ENCODE results near the gene NYNRIN.
"Not testable (repeated sequence)": the region's sequence is repeated elsewhere in the genome, so short reads cannot be mapped to it uniquely, and the experiment has no call there.

The NYNRIN gene

DNA sequence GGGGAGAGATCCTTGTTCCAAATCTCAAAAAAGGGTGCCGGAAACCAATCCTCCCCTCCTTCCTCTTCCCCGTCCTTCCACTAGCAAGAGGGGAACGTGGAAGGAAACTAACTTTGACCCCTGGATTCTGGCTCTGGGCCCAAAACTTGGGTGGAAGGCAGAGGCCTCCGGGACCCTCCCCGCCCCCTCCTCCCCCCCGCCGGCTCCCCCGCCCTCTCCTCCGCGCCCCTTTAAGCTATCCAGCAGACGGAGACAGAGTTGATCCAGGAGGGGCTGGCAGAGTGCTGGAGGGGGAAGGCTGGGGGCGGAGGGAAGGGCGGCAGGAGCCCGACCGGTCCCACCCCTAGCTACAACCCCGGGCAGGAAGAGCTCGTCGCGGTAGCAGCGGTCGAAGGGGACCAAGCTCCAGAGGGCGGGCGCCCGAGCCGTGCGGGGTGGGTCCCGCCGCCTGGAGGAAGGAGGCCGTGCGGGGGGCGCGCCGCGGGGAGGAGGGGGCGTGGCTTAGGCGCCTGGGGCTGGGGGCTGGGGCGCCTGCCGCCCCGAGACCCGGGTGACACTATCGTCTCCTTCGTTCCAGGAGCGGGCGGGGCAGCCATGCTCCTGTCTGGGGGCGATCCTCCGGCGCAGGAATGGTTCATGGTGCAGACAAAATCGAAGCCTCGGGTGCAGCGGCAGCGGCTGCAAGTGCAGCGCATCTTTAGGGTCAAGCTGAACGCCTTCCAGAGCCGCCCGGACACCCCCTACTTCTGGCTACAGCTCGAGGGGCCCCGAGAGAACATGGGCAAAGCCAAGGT lies at the start of gene NYNRIN:
Gene NYNRIN, plus strand, starts transcription at position 351 of the 794 bp plus-strand sequence. Its CDS starts 244 bp downstream, at position 595.
- FAIRE-seq = no peak

DNA sequence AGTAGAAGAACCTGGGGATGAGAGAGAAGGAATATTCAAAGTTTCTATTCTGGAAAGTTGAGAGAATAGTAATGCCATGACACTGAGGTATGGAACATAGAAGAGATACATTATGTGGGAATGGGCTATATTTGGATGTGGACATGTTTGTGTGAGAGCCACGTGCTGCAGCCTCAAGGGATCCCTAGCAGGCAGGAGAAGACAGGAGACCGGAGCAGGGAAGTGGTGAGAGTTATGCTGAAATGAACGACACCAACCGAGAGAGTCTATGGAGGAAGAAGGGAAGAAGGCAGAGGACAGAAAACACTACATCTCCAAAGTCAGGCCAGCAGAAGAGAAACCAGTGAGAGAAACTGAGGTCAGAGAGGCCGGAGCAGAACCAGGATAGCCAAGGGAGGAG lies 49.1 kb upstream of the NYNRIN start:
- FAIRE-seq = no peak

DNA sequence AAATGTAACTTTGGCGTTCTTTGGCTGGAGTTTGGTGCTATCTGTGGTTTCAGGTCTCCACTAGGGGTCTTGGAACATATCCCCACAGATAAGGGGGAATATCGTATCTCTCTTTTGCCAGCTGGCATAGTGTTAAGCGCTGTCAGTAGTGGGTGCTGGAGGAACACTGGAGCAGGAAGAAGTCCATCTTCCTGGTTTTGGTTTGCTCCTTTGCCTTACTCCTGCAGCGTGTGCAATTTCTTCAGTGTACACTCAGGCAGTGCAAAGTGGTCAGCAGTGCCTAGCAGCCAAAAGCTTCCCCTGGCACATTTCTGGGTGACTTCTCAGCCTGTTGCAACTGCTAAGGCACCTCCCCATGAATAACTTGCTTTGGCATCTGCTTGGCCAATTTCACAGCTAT lies 47.3 kb upstream of the NYNRIN start:
- no peak for FAIRE-seq

DNA sequence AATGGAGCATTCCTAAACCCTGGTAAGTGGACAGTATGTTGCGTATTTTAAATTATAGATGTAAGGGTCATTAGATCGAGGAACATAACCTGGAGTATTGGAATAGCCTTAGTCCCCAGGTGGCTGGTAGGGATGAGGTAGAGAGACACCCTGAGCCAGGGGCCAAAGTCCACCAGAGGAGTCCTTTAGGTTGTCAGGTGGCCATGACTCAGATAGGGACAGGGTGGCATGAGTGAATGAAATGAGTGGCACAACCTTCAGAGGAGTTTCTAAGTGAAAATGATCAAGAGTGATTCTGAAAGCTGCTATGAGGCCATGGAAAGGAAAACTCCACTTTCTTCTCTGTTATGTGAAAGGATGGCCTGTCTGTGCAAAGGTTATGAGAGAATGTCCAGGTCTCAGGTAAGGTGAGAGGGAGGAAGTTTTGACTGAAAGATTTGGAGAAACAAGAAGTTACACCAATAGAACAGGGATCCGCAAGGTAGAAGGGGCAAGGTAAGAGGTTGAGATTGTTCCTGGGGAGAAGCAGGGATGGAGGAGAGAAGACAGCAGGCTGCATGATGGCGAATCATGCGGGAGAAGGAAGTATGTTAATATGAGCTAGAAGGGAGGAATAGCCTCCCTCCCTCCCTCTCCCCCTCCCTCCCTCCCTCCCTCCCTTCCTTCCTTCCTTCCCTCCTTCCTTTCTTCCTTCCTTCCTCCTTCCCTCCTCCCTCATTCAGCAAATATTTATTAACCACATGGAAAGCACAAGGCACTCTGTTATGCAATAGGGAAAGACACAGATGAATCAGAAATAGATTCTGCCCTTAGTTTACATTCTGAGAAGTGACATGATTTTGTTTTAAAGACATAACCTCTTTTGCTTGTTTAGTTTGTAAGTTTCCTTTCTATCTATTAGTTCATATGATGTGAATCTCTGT lies 45.0 kb upstream of the NYNRIN start:
- no peak for FAIRE-seq

DNA sequence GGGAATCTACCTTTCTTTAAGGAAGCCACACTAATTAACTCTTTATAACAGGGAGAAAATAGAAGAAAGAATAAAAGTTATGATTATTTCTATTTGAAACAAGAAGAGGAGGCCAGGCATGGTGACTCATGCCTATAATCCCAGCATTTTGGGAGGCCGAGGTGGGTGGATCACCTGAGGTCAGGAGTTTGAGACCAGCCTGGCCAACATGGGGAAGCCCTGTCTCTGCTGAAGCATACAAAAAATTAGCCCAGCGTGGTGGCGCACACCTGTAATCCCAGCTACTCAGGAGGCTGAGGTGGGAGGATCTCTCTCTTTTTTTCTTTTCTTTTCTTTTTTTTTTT lies 44.3 kb upstream of the NYNRIN start:
- FAIRE-seq = not testable (repeated sequence)

DNA sequence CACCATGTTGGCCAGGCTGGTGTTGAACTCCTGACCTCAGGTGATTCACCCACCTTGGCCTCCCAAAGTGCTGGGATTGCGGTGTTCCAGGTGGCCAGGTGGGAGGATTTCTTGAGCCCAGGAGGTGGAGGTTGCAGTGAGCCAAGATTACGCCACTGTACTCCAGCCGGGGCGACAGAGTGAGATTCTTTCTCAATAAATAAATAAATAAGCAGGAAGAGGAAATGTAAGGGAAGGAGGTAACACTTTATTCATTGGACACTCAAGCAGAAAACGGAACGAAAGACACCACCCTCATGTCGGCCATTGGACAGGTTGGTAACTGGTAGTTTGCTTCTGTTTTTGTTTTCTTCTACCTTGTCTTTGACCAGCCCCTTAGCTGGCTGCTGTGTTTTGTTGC lies 43.8 kb upstream of the NYNRIN start:
- no peak for FAIRE-seq

DNA sequence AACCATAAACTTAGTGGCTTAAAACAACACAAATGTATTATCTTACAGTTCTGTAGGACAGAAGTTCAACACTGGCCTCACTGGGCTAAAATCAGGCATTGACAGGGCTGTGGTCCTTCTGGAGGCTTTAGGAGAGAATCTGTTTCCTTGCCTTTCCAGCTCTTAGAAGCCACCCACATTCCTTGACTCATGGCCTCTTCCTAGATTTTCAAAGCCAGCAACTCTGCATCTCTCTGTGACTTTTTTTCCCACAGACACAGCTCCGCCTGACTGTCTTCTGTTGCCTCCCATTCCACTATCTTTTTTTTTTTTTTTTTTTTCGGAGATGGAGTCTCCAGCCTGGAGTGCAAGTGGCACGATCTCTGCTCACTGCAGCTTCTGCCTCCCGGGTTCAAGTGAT lies 42.6 kb upstream of the NYNRIN start:
- FAIRE-seq = no peak

DNA sequence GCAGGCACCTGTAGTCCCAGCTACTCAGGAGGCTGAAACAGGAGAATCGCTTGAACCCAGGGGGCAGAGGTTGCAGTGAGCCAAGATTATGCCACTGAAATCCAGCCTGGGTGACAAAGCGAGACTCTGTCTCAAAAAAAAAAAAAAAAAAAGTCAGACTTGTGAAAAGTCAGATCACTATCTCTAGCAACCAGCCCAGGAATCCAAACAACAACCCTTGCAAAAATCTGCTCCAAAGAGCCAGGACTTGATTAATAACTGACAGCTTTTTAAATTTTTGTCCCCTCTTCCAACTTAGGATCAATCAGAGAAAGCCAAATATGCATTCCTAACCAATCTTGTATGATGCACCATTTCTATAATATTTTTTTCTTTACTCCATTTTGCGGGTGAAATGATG lies 38.5 kb upstream of the NYNRIN start:
- FAIRE-seq = no peak

DNA sequence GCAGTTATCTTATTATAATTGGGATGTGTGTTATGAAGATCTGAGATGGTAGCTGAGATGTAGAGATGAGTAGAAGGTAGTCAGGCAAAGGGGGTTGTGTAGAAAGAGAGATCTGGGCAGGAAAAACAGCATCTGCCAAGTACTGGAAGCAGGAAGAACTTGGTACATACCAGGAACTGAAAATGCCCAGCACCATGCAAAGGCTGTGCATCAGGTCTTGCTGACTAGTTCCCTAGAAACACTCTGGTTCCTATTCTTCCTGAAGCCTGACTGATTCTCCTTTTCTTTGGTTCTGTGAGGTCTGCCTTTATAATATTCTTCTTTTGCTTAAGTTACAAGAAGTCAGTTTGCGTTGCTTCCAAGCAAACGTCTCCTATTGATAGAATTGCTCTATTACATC lies 37.5 kb upstream of the NYNRIN start:
- no peak for FAIRE-seq

DNA sequence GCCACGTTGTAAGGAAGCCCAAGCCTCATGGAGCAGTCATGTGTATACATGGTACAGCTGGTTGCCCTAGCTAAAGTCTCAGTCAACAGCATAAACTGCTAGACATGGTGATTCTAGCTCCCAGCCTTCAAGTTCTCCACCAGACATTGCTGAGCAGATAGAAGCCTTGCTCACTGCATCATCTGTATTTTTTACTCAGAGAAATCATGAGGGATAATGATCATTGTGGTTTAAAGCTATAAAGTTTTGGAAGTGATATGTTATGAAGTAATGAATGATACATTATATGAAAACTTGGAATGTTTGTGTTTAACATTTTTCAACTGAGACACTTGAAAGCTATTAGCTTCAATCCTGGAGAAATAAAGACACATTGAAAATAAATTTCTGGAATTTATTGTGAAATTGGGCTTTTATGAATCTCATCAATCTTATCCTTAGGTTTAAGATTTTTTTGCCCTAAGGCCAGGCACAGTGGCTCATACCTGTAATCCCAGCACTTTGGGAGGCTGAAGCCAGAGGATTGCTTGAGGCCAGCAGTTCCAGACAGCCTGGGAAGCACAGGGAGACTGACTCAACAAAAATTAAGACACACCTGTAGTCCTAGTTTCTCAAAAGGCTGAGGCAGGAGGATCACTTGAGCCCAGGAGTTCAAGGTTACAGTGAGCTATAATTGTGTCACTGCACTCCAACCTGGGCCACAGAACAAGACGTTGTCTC lies 36.4 kb upstream of the NYNRIN start:
- FAIRE-seq = no peak

DNA sequence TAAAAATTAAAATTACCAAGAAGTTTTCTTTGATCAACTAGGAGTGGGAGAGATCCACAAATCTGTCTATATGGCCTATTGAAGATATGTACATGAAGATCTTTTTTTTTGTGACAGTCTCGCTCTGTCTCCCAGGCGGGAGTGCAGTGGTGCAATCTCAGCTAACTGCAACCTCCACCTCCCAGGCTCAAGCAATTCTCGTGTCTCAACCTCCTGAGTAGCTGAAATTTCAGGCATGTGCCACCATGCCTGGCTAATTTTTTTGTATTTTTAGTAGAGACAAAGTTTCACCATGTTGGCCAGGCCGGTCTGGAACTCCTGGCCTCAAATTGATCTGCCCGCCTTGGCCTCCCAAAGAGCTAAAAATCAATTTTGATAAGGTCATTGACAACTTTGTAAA lies 35.4 kb upstream of the NYNRIN start:
- FAIRE-seq = no peak

DNA sequence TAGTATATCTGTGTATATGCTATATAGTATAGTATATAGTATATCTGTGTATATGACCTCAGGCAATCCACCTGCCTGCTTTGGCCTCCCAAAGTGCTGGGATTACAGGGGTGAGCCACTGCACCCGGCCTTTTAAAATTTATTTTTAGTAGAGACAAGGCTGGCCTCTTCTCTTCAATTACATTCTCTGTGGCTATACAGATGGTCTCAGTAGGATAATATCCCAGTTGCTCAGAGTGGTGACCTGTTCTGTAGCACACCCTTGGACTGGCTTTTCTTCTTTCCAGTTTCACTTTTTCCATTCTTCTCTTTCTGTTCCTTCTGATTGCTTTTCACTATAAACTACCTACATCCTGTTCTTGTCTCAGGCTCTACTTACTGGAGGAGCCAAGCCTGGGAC lies 34.0 kb upstream of the NYNRIN start:
- no peak for FAIRE-seq

DNA sequence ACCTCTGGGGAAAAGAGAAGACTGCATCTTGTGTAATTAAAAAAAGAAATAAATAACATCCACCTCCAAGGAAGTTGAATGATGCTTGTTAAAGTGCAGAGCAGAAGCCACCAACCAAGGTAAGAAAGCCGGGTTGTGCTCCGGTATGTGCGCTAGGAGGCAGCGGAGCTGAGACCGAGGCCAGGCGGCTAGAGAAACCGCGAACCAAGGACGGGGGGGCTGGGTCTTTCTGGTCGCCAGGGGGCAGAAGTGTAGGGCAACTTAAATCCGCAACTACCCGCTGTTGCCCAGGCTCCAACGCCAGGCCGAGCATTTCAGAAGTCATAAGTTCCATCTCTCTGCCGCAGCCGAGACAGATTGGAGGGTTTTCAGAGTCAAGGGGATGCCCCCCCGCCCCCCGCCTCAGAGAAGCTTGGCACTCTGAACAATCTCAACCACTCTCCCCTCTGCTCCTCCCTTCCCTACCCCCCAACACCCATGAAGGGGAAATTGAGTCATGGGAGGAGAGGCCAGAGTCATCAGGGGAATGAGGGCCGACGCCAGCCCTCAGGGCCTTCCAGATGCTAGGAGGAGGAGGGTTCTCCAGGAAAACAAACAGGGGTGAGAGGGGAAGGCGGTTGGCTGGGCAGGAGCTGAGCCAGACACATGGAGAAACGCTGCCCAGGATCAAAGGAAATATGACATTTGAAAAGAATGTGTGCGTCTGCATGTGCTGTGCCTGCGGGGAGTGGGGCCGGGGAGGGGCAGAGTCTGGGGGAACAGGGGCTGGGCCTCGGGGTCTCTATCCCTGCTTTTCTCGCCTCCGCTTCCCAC lies 33.0 kb upstream of the NYNRIN start:
- FAIRE-seq = no peak

DNA sequence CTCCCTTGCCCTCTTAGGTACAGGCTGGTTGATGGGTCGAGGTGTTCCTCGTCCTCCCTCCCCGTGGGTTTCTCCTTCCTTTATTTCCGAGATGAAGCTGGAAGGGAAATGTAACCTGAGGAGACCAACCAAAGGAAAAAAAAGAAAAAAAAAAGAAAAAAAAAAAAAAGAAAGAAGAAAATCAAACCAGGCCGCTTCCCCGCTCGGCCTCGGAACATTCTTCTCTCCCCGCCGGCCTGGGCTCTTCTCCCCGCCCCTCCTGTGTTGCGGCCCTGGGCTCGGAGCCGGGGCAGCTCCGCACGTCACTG lies 32.4 kb upstream of the NYNRIN start:
- no peak for FAIRE-seq

DNA sequence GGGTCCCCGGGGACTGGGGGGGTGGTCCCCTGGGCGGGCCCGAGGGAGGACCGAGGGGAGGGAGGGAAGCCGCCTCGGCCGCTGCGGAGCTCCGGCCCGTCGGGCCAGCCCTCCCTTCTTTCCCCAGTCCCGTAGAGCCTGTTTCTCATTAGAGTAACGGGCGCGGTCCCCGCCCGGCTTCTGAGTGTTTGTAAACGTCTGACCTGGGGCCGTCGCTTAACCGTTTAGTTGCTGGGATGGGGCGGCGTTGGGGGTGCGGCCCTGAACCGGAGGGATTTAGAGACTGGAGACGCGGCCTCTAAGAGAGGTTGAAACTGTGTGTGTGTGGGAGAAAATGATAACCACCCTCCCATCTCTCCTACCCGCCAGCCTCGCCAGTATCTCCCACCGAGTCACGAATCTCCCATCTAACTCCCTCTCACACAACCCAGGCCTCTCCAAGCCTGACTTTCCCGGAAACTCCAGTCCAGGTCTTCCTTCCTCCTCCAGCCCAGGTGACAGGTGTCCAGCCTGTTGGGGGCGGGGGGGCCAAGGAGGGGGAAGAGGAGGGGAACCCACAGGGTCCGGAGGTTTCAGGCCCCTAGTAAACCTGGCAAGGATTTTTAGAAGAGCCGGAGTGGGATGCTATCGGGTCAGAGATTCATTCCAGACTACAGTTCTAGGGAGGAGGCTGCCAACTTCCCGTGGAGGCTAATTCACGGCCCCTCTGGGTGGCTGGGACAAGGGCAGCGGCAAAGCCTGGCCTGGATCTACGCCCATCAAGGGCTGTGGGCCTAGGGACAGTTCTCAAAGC lies 31.9 kb upstream of the NYNRIN start:
- FAIRE-seq = no peak

DNA sequence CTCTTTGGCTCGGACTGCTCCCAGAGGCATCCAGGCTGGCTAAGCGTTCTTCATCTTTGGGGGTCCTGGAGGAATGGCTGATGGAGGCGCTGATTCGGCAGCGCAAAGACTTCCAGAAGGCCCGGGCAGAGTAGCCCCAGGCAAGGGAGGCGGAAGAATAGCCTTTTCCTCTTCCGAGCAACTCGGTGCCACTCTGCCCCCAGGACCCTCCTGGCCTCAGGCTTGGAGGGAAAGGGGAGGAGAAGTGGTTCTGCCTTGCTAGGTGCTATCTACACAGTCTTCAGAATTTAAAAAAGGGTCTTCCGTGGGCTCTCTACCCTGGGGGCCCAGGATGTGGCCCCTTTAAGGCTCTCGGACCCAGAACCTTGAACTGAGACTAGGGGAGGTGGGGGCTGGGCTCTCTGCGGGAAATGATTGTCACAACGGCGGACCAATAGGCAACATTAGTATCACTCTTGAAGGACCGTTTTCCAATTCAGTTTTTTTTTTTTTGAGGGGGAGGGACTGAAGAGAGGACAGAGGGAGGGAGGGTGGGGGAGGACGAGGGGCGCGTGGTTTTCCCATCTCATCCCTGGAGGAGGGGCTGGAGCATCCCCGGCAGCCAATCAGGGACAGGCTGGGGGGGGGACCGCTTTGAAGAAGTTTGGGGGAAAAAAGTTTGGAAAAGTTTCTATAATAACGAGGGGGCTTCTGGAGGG lies 31.1 kb upstream of the NYNRIN start, which contains the start of gene NFATC4:
Gene NFATC4, plus strand, starts transcription at position 671 of the 698 bp plus-strand sequence. CDS start 157 bp downstream, outside the sequence.
- FAIRE-seq = no peak

DNA sequence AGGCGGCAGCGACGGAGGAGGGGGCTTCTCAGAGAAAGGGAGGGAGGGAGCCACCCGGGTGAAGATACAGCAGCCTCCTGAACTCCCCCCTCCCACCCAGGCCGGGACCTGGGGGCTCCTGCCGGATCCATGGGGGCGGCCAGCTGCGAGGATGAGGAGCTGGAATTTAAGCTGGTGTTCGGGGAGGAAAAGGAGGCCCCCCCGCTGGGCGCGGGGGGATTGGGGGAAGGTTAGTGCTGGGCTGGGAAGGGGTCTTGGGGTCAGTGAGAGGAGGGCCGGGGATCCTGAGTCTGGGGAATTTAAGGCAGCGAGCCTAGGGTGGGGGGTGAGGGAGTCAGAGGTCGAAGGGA lies 30.6 kb upstream of the NYNRIN start:
- no peak for FAIRE-seq

DNA sequence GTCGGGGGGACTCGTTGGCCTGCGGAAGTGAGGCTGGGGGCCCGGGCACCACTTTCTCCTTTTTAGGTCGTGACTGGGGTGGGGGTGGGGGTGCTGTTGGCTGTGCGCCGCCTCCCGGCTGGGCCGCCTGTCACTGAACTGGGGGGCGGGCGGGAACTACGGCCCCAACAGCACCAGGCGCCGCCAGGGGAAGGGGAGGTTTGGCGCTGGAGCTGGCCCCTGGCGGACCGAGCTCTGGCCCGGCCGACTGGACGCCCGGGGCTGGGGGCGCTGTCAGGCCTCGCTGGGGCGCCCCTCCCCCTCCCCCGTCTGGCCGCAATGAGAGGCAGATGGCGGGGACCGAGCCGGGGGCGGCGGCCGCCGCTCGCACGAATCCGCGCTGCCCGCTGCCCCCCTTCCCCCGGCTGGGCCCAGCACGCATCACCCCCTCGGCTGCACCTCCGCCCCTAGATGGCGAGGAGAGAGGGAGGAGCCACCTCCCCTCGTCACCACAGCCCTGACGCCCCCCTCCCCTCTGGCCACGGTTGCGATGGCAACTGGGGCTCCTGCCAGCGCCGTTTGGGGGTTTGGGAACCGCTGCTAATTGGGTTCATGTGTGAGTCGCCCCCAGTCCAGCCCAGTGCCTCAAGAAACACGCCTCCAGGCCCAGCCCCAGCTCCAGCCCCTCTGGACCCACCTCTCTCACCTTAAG lies 30.1 kb upstream of the NYNRIN start:
- FAIRE-seq = no peak

DNA sequence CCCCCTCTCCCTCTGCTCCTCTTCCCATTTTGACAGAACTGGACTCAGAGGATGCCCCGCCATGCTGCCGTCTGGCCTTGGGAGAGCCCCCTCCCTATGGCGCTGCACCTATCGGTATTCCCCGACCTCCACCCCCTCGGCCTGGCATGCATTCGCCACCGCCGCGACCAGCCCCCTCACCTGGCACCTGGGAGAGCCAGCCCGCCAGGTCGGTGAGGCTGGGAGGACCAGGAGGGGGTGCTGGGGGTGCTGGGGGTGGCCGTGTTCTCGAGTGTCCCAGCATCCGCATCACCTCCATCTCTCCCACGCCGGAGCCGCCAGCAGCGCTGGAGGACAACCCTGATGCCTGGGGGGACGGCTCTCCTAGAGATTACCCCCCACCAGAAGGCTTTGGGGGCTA lies 29.3 kb upstream of the NYNRIN start:
- no peak for FAIRE-seq

DNA sequence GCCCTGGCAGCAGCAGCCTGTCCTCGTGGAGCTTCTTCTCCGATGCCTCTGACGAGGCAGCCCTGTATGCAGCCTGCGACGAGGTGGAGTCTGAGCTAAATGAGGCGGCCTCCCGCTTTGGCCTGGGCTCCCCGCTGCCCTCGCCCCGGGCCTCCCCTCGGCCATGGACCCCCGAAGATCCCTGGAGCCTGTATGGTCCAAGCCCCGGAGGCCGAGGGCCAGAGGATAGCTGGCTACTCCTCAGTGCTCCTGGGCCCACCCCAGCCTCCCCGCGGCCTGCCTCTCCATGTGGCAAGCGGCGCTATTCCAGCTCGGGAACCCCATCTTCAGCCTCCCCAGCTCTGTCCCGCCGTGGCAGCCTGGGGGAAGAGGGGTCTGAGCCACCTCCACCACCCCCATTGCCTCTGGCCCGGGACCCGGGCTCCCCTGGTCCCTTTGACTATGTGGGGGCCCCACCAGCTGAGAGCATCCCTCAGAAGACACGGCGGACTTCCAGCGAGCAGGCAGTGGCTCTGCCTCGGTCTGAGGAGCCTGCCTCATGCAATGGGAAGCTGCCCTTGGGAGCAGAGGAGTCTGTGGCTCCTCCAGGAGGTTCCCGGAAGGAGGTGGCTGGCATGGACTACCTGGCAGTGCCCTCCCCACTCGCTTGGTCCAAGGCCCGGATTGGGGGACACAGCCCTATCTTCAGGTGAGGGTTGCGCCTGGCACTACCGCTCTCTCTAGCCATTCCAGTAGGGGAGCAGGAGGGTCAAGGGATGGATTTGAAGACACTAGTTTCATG lies 28.7 kb upstream of the NYNRIN start:
- no peak for FAIRE-seq

Data from colon (tissue), 2 donors.